SK-N-SH treated with all-trans-retinoic acid at 6 μM for 48 hours (cell line): ENCODE data around the gene MMEL1.

ENCODE experiments used
- ARNTL ChIP-seq: fragments of 450-650 bp; formaldehyde crosslinking; IDR thresholded peaks from 2 replicates; pipeline ENCODE4 v1.5.0; 2020; ENCODE audit warnings: low read depth, mild to moderate bottlenecking, moderate library complexity, borderline replicate concordance
- BACH2 ChIP-seq: fragments of 250-450 bp; sonication (Bioruptor Pico); IDR thresholded peaks from 2 replicates; pipeline ENCODE4 v1.9.0; 2021; ENCODE audit warnings: mild to moderate bottlenecking, borderline replicate concordance
- CREB5 ChIP-seq: fragments of 250-450 bp; sonication (Bioruptor Pico); IDR thresholded peaks from 2 replicates; pipeline ENCODE4 v1.5.1; 2020; ENCODE audit warnings: low read depth, mild to moderate bottlenecking, moderate library complexity
- PATZ1 ChIP-seq: fragments of 250-450 bp; sonication (Bioruptor Pico); IDR thresholded peaks from 2 replicates; pipeline ENCODE4 v1.8.0; 2020; ENCODE audit warnings: mild to moderate bottlenecking, moderate library complexity, borderline replicate concordance
- SNAI2 ChIP-seq: fragments of 250-450 bp; sonication (Bioruptor Pico); IDR thresholded peaks from 2 replicates; pipeline ENCODE4 v1.5.0; 2020; ENCODE audit warnings: mild to moderate bottlenecking, moderate library complexity
- TOX ChIP-seq: fragments of 250-450 bp; sonication (Bioruptor Pico); IDR thresholded peaks from 2 replicates; pipeline ENCODE4 v1.8.0; 2021; ENCODE audit warnings: mild to moderate bottlenecking, moderate library complexity, borderline replicate concordance
- ZC3H10 ChIP-seq: fragments of 250-450 bp; sonication (Bioruptor Pico); IDR thresholded peaks from 2 replicates; pipeline ENCODE4 v1.5.1; 2021; ENCODE audit warnings: mild to moderate bottlenecking, moderate library complexity
- ZFP3 ChIP-seq: fragments of 250-450 bp; sonication (Bioruptor Pico); IDR thresholded peaks from 2 replicates; pipeline ENCODE4 v1.5.0; 2020; ENCODE audit warnings: mild to moderate bottlenecking, moderate library complexity
- ZNF70 ChIP-seq: fragments of 450-650 bp; formaldehyde crosslinking; IDR thresholded peaks from 2 replicates; pipeline ENCODE4 v1.5.0; 2020; ENCODE audit warnings: mild to moderate bottlenecking, moderate library complexity

- no peak for TF ChIP-seq SNAI2
- TF ChIP-seq ZFP3: no peak
- no peak for TF ChIP-seq ARNTL
- TF ChIP-seq CREB5: no peak
- TF ChIP-seq ZNF70 (CRISPR knock-in tag): no peak
- no peak for TF ChIP-seq PATZ1 (CRISPR knock-in tag)
- no peak for TF ChIP-seq TOX (CRISPR knock-in tag)
- no peak for TF ChIP-seq ZC3H10 (CRISPR knock-in tag)
- no peak for TF ChIP-seq BACH2 (CRISPR knock-in tag)
Observed at GRCh38 chr1:2611031-2611501, 21.8 kb downstream of the MMEL1 start.
